ENCODE results near the gene FBXL3.
"Not testable (repeated sequence)": the region's sequence is repeated elsewhere in the genome, so short reads cannot be mapped to it uniquely, and the experiment has no call there.

FBXL3 gene

DNA sequence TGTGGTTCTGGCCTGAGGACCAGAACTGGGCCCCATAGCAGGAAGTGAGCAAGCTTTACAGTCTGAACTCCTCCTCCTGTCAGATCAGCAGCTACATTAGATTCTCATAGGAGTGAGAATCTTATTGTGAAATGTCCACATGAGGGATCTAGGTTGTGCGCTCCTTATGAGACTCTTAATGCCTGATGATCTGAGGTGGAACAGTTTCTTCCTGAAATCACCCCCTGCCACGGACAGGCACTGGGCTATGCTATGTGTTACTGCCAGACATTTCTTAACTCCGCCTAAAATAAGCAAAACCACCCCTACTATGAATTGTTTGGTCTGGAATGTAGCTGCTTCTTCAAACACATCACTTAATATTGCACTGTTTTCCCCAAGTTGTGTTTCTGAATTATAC, 4.6 kb downstream of the FBXL3 start:
- no peak for DNase-seq

DNA sequence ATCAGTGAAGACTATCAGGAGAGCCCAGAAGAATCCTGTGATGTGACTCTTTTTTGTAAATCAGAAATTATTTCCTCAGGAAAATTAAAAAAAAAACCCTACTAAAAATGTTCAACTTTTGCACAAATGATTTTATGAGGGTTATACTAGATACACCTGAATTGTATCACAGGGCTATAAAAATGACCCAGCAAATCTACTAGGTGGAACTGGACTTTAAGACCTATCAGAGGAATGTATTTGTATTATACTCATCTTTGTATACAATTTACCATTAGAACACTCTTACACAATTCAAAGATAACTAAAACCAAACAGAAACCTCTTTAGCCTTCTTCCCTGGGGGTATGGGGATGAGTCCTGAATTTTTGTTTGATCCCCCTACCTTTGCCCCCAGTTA, 7.2 kb downstream of the FBXL3 start:
- DNase-seq = no peak

GRCh38 chr13:77016888-77017623, 9.9 kb downstream of the FBXL3 start:
- no peak for DNase-seq

- no peak for DNase-seq
Measured at GRCh38 chr13:77016251-77016812, 10.6 kb downstream of the FBXL3 start.

GRCh38 chr13:77014906-77015685, 11.9 kb downstream of the FBXL3 start:
- no peak for DNase-seq

DNA sequence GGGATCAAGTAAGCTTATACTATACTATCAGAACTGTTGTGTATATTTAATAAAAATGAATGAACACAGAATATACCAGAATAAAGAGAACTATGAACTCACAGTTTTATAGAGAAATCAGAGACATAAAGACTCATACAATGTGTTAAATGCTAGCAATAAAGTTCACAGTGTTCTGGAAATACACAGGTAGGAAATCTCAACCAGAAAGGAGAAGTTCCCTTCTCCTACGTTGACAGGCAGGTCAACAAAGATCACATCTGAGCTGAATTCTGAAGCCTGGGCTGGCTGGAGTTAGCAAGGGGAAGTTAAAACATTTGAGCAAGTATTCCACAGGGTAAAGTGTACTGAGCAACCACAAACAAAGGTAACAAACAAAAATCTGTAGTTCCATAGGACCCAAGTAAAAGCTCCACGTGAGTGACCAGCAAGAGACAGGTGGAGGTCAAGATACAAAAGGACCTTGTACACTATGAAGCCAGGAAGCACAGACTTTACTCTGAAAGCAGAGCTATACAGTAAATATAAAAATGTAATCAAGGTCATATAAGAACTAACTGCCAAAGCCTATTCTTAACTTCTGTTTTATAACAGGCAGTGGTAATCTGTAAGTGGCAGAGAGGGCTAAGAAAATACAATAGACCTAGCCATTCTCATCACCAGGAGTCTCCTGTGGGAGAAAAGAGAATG, 13.0 kb downstream of the FBXL3 start:
- DNase-seq = no peak

- not testable (repeated sequence) for DNase-seq
Measured at GRCh38 chr13:77009719-77010118, 17.2 kb downstream of the FBXL3 start.

DNA sequence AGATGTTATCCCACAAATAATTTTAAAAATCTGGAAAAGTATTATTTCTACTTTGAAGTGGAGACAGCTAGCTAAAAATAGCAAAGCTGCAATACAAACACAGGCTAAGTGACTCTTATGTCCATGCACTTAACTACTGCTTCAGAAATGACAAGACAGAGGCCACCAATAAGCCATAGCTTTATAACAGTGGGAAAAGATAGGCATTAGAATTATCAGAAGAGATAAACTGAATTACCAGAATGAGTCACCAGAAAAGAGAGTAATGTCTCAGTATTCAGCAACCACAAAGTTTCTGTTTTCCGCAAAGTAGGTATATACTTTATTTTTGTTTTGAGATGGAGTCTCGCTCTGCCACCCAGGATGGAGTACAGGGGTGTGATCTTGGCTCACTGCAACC, 17.9 kb downstream of the FBXL3 start:
- no peak for DNase-seq

GRCh38 chr13:77008337-77008736, 18.6 kb downstream of the FBXL3 start:
- not testable (repeated sequence) for DNase-seq

- no peak for DNase-seq
Measured at GRCh38 chr13:77002590-77003190, 24.3 kb downstream of the FBXL3 start.

GRCh38 chr13:77001963-77002587, 24.9 kb downstream of the FBXL3 start:
- DNase-seq = no peak

GRCh38 chr13:77001540-77001939, 25.4 kb downstream of the FBXL3 start:
- DNase-seq = no peak

GRCh38 chr13:77000475-77000874, 26.5 kb downstream of the FBXL3 start:
- no peak for DNase-seq

DNA sequence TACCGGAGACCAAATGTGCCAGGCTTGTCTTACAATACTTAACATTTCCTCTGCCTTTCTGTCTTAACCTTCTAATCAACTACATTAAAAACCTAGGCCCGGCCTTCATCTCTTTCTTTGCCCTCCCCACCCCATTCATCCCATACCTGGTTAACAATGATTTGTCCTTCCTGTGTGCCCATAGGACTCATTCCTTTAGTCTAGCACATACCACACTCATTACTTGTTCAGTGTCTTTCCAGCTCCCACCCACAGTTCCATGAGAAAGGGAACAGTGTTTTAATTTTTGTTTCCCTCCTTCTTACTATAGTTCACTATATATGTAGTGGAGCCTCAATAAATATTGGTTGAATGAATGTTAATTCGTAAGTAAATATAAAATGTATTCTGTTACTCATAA, 32.7 kb downstream of the FBXL3 start:
- no peak for DNase-seq

GRCh38 chr13:76993473-76993872, 33.5 kb downstream of the FBXL3 start:
- DNase-seq = no peak

DNA sequence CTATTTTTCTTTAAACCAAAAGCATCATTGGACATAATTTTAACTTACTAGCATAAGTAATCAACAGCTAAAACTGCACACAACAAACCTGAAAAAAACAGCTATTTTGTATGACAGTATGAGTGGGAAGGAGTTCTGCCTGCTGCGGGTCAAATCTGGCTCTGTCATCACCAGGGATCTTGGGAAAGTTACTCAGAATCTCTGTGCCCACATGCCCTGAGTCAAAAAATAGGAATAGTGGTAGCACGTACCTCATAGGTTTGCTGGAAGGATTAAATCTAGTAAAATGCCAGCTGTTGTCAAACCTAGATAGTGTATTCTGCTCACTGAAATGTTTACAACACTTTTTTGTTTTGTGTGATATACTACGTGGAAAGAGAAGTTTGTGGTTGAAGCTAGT, 33.9 kb downstream of the FBXL3 start:
- no peak for DNase-seq

- DNase-seq = no peak
Measured at GRCh38 chr13:76992548-76993001, 34.4 kb downstream of the FBXL3 start.

GRCh38 chr13:76991796-76992547, 35.0 kb downstream of the FBXL3 start, which contains the start of gene CLN5:
Gene CLN5, plus strand, starts transcription at chr13:76992081. Its CDS starts 18 bp downstream, at chr13:76992099.
- DNase-seq = peak; percentile 54

GRCh38 chr13:76991432-76991795, 35.5 kb downstream of the FBXL3 start:
- DNase-seq = no peak

DNA sequence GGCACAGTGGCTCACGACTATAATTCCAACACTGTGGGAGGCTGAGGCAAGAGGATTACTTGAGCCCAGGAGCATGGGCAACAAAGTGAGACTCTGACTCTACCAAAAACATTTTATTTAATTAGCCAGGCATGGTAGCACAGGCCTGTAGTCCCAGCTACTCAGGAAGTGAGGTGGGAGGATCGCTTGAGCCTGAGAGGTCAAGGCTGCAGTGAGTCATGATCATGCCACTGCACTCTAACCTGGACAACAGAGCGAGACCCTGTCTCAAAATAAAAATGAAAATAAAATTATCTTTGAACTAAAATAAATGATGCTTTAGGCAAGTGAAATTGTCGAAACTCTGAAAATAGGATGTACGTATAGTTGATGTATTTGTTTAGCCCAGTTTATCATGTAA, 43.3 kb downstream of the FBXL3 start:
- DNase-seq = no peak

- no peak for DNase-seq
Measured at GRCh38 chr13:76982061-76982460, 44.9 kb downstream of the FBXL3 start.

Data from NCI-H510A (cell line).